HepG2 (cell line): ENCODE data around the gene PKP1. TPM values are rescaled to one million over a fixed set of nuclear protein-coding genes. Genes with fewer than 3 reads are reported as not detected.

Experiments
- ATAC-seq: fragments of 200-7000 bp; cut with Tn5 transposase; 3 replicates; pipeline ENCODE4 v1.9.1; 2020; ENCODE audit warnings: mild to moderate bottlenecking, moderate library complexity
- BruUV-seq: library from RNA; stranded (reverse); fragments of 400-500 nt; replicated peaks from 2 replicates; lab custom pipeline; 2021; lab: Mats Ljungman, UMichigan
- CTCF ChIA-PET: fragments of 300-600 bp; formaldehyde crosslinking; extraction: SDS; loops from one replicate; lab custom pipeline; 2021; ENCODE audit warnings: low total read pairs, inconsistent platforms, low intra/inter-chr PET ratio; lab: Yijun Ruan, JAX
- POLR2A ChIA-PET: fragments of 350-600 bp; sonication (Branson Sonifier 250); formaldehyde crosslinking; loops from one replicate; lab custom pipeline; 2020; ENCODE audit warnings: antibody characterized with exemption, inconsistent platforms; lab: Yijun Ruan, JAX
- DNase-seq: peaks from one replicate; pipeline ENCODE4 v3.0.0-alpha.2; 2015; ENCODE audit warnings: low spot score
- FAIRE-seq: peaks from 3 replicates; lab custom pipeline; 2011; peaks lifted over from hg19 to GRCh38; lab: Jason Lieb, UNC
- H2AFZ ChIP-seq: one replicate; pipeline ENCODE4 v1.6.1; 2011; ENCODE audit warnings: low read length, inconsistent platforms
- H3K27ac ChIP-seq: fragments of 300-600 bp; 3 replicates; pipeline ENCODE4 v1.8.0; 2011; ENCODE audit warnings: mixed run types, mild to moderate bottlenecking, mixed read lengths, low read length, inconsistent platforms; ENCODE audit not compliant: insufficient read depth; ENCODE audit errors: extremely low read length
- H3K27me3 ChIP-seq, 2 experiments: fragments of 200-600 bp in 1 of 2; 2 replicates in 1 of 2; 3 replicates in 1 of 2; pipeline versions ENCODE4 v1.6.0 to v1.8.0; 2011; ENCODE audit warnings: low read length in 2 of 2, mild to moderate bottlenecking in 2 of 2, moderate library complexity in 2 of 2, inconsistent platforms in 1 of 2; ENCODE audit not compliant: insufficient read depth in 2 of 2, control insufficient read depth in 1 of 2
- H3K36me3 ChIP-seq, 2 experiments: fragments of 200-600 bp in 1 of 2; replicated peaks in 1 of 2; 2 replicates in 1 of 2; 3 replicates in 1 of 2; pipeline versions ENCODE4 v1.5.1 to v1.8.0; 2011; ENCODE audit warnings: low read length in 2 of 2, inconsistent platforms in 1 of 2; ENCODE audit not compliant: insufficient read depth in 2 of 2, control insufficient read depth in 1 of 2
- H3K4me1 ChIP-seq: 2 replicates; pipeline ENCODE4 v1.5.1; 2012; ENCODE audit warnings: low read length, inconsistent platforms; ENCODE audit not compliant: insufficient read depth
- H3K4me2 ChIP-seq: 2 replicates; pipeline ENCODE4 v1.6.0; 2011; ENCODE audit warnings: low read depth, low read length, inconsistent platforms
- H3K4me3 ChIP-seq, 3 experiments: fragments of 200-600 bp in 1 of 3; sonication (generic), shearing (Covaris generic) in 1 of 3; replicated peaks in 1 of 3; 2 replicates each; pipeline ENCODE4 v1.5.1; 2011 to 2016; ENCODE audit warnings: low read length in 3 of 3, inconsistent platforms in 2 of 3, low read depth in 2 of 3, mild to moderate bottlenecking in 2 of 3, control low read depth in 1 of 3, mixed read lengths in 1 of 3; ENCODE audit not compliant: insufficient read depth in 1 of 3
- H3K79me2 ChIP-seq: one replicate; pipeline ENCODE4 v1.6.1; 2011; ENCODE audit warnings: low read length, inconsistent platforms; ENCODE audit not compliant: insufficient read depth
- H3K9ac ChIP-seq: 2 replicates; pipeline ENCODE4 v1.6.0; 2011; ENCODE audit warnings: mild to moderate bottlenecking, low read depth, low read length, inconsistent platforms; ENCODE audit not compliant: insufficient read depth
- H3K9me3 ChIP-seq: 2 replicates; pipeline ENCODE4 v1.5.1; 2012; ENCODE audit warnings: mild to moderate bottlenecking, low read length
- H4K20me1 ChIP-seq: 2 replicates; pipeline ENCODE4 v1.6.0; 2011; ENCODE audit warnings: inconsistent platforms, mild to moderate bottlenecking, low read length, moderate library complexity; ENCODE audit not compliant: insufficient read depth
- CBX5 ChIP-seq: sonication (generic); formaldehyde crosslinking; IDR thresholded peaks from 2 replicates; pipeline ENCODE4 v1.4.0; 2020; ENCODE audit warnings: missing genetic modification reagents, borderline replicate concordance
- CREB3 ChIP-seq: sonication (generic); formaldehyde crosslinking; IDR thresholded peaks from 2 replicates; pipeline ENCODE4 v1.5.0; 2020; ENCODE audit warnings: missing genetic modification reagents
- HNF4A ChIP-seq: sonication (generic); formaldehyde crosslinking; IDR thresholded peaks from 2 replicates; pipeline ENCODE4 v1.4.0; 2020; ENCODE audit warnings: missing genetic modification reagents
- MAF1 ChIP-seq: sonication (generic); formaldehyde crosslinking; IDR thresholded peaks from 2 replicates; pipeline ENCODE4 v1.5.0; 2020; ENCODE audit warnings: missing genetic modification reagents, borderline replicate concordance
- NCOA2 ChIP-seq: sonication (generic); formaldehyde crosslinking; IDR thresholded peaks from 2 replicates; pipeline ENCODE4 v1.8.0; 2022; ENCODE audit warnings: inconsistent platforms
- SMC3 ChIP-seq: IDR thresholded peaks from 2 replicates; pipeline ENCODE4 v1.6.1; 2011; ENCODE audit warnings: low read length, improper control_type of control experiment
- TOPORS ChIP-seq: sonication (generic); formaldehyde crosslinking; IDR thresholded peaks from 2 replicates; pipeline ENCODE4 v1.8.0; 2023; ENCODE audit warnings: mild to moderate bottlenecking, missing genetic modification reagents
- ZKSCAN5 ChIP-seq: sonication (generic); formaldehyde crosslinking; IDR thresholded peaks from 2 replicates; pipeline ENCODE4 v1.5.1; 2020; ENCODE audit warnings: mild to moderate bottlenecking, missing genetic modification reagents
- ZMAT5 ChIP-seq: sonication (generic); formaldehyde crosslinking; IDR thresholded peaks from 2 replicates; pipeline ENCODE4 v1.5.0; 2020; ENCODE audit warnings: mild to moderate bottlenecking, low read depth, missing genetic modification reagents, borderline replicate concordance
- ZNF136 ChIP-seq: sonication (generic); formaldehyde crosslinking; IDR thresholded peaks from 2 replicates; pipeline ENCODE4 v1.8.1; 2022; ENCODE audit warnings: low read depth, mild to moderate bottlenecking, moderate library complexity, missing genetic modification reagents
- ZNF570 ChIP-seq: sonication (generic); formaldehyde crosslinking; IDR thresholded peaks from 2 replicates; pipeline ENCODE4 v1.4.0; 2020; ENCODE audit warnings: mild to moderate bottlenecking, missing genetic modification reagents, borderline replicate concordance
- ZNF609 ChIP-seq: sonication (generic); formaldehyde crosslinking; IDR thresholded peaks from 2 replicates; pipeline ENCODE4 v1.4.0; 2020; ENCODE audit warnings: mild to moderate bottlenecking, missing genetic modification reagents, borderline replicate concordance
- ZNF781 ChIP-seq: sonication (generic); formaldehyde crosslinking; IDR thresholded peaks from 2 replicates; pipeline ENCODE4 v1.5.1; 2020; ENCODE audit warnings: borderline replicate concordance, mild to moderate bottlenecking, missing genetic modification reagents; ENCODE audit errors: not compliant biosample characterization
- ZNF800 ChIP-seq: sonication (generic); formaldehyde crosslinking; IDR thresholded peaks from 2 replicates; pipeline ENCODE4 v1.4.0; 2020; ENCODE audit warnings: missing genetic modification reagents
- ZSCAN20 ChIP-seq: sonication (generic); formaldehyde crosslinking; IDR thresholded peaks from 2 replicates; pipeline ENCODE4 v1.4.0; 2020; ENCODE audit warnings: missing genetic modification reagents, mild to moderate bottlenecking, borderline replicate concordance
- WGBS: methylation state at CpG from one replicate; pipeline ENCODE4 v1.1.6; 2017; ENCODE audit warnings: low lambda C conversion rate; 5-methylcytosine and 5-hydroxymethylcytosine counted together
- in situ Hi-C: cut with HindIII; loops from 2 replicates; pipeline ENCODE4 v1.10.0; 2017; ENCODE audit warnings: low pct_unique_long_range_greater_than_20kb; ENCODE audit not compliant: extremely low pct_ligation_motif_present
- intact Hi-C: fragments of 100-400 bp; cut with micrococcal nuclease; formaldehyde crosslinking; loops from one replicate; pipeline ENCODE4 v1.10.0; 2022; ENCODE audit not compliant: unreplicated experiment
- polyA plus RNA-seq, 8 experiments: library from polyadenylated mRNA; depleted of rRNA in 3 of 8; stranded (reverse) in 7 of 8; unstranded in 1 of 8; fragments of >200 nt; fragmentation: Illumina TruSeq in 4 of 8; extraction: Trizol in 4 of 8; gene quantifications; 2 replicates each; pipeline versions ENCODE4 v1.2.1 to v1.2.3, GENCODE V29; 2011 to 2016; ENCODE audit warnings: low read depth in 4 of 8, missing spikeins in 1 of 8, mixed read lengths in 1 of 8; ENCODE audit not compliant: insufficient read depth in 1 of 8
- total RNA-seq, 5 experiments: library from RNA; depleted of rRNA; stranded (reverse); fragments of >200 nt; fragmentation: Illumina TruSeq; extraction: Trizol; gene quantifications; 2 replicates each; pipeline ENCODE4 v1.2.3, GENCODE V29; 2016; ENCODE audit warnings: low read depth in 1 of 5

Gene PKP1
- total and polyA plus RNA-seq, 2 of the 13 experiments (the other 11 are each of a cell fraction or from before 2014, with no cell fraction given), result not detected

- no peak for TF ChIP-seq ZNF609 (CRISPR knock-in tag)
- no peak for TF ChIP-seq ZMAT5
- TF ChIP-seq TOPORS (CRISPR knock-in tag), result no peak
- TF ChIP-seq SMC3, result no peak
Measured at GRCh38 chr1:201251411-201251810, 31.9 kb upstream of the PKP1 start (continued).

GRCh38 chr1:201251851-201252430, 31.4 kb upstream of the PKP1 start:
- H3K4me2 ChIP-seq, result no peak overlapping the region
- ATAC-seq (no peak), DNase-seq (no peak), FAIRE-seq (no peak)
- no TSS peak for BruUV-seq
- no peaks in the 10 kb centered on the region for H3K4me1 ChIP-seq
- ChIA-PET CTCF (interaction anchor here (1.1 kb wide), 1 partner anchor 110 kb away, joined by 3 read pairs; no protein-coding TSS in a partner anchor), POLR2A (no interaction called here)
- H3K79me2 ChIP-seq, result no peaks in the 10 kb centered on the region
- H3K27ac ChIP-seq, result no peak overlapping the region
- in situ Hi-C loops, result no loop called here
- no peaks in the 10 kb centered on the region for H3K9me3 ChIP-seq
- intact Hi-C loops, result no loop called here
- H4K20me1 ChIP-seq, result no peaks in the 10 kb centered on the region; the same call in 1 of the 2 replicates
- 7% methylated on average over 7 of the region's 11 CpGs for WGBS
- no peak overlapping the region for H3K4me3 ChIP-seq
- H3K9ac ChIP-seq, result no peak overlapping the region
- no peaks in the 10 kb centered on the region for H3K36me3 ChIP-seq
- peaks cover 3 to 7% of the 10 kb centered on the region in 2 experiments; a peak in 4 of 5 replicates for H3K27me3 ChIP-seq
- H2AFZ ChIP-seq, result no peak overlapping the region
- TF ChIP-seq ZNF570 (no peak), NCOA2 (CRISPR knock-in tag) (no peak), HNF4A (CRISPR knock-in tag) (no peak), ZNF800 (CRISPR knock-in tag) (no peak), MAF1 (CRISPR knock-in tag) (no peak), CREB3 (CRISPR knock-in tag) (no peak), ZNF136 (CRISPR knock-in tag) (no peak), ZSCAN20 (CRISPR knock-in tag) (no peak), ZKSCAN5 (CRISPR knock-in tag) (no peak), CBX5 (no peak), ZNF781 (CRISPR knock-in tag) (no peak)
